IMR-90 (cell line): ENCODE data around the gene OSTM1.

Experiments
- CEBPB ChIP-seq: IDR thresholded peaks from 2 replicates; pipeline ENCODE4 v1.6.1; 2012; ENCODE audit warnings: low read depth, low read length, improper control_type of control experiment
- CTCF ChIP-seq: conservative IDR thresholded peaks from 2 replicates; pipeline ENCODE4 v1.5.1; 2012; ENCODE audit warnings: mild to moderate bottlenecking, low read depth, low read length, improper control_type of control experiment
- POLR2A ChIP-seq: IDR thresholded peaks from 2 replicates; pipeline ENCODE4 v1.6.1; 2012; ENCODE audit warnings: mild to moderate bottlenecking, low read depth, low read length
- RAD21 ChIP-seq: IDR thresholded peaks from 2 replicates; pipeline ENCODE4 v1.6.1; 2012; ENCODE audit warnings: low read length, improper control_type of control experiment
- RCOR1 ChIP-seq: IDR thresholded peaks from 2 replicates; pipeline ENCODE4 v1.6.1; 2012; ENCODE audit warnings: mild to moderate bottlenecking, low read length, improper control_type of control experiment; ENCODE audit not compliant: insufficient replicate concordance
- RFX5 ChIP-seq: IDR thresholded peaks from 2 replicates; pipeline ENCODE4 v1.8.0; 2012; ENCODE audit warnings: low read depth, mild to moderate bottlenecking, low read length, moderate library complexity

GRCh38 chr6:108029226-108029921, 45.2 kb downstream of the OSTM1 start:
- TF ChIP-seq RCOR1 (no peak), CEBPB (no peak), CTCF (no peak), POLR2A (no peak), RFX5 (no peak), RAD21 (no peak)
